H1 (cell line): Measurements from ENCODE around the gene CACNG5. TPM values are rescaled to one million over a fixed set of nuclear protein-coding genes. Genes with fewer than 3 reads are reported as not detected.

Experiments used
- CTBP2 ChIP-seq: IDR thresholded peaks from 2 replicates; pipeline ENCODE4 v1.7.0; 2011; ENCODE audit warnings: borderline replicate concordance, mild to moderate bottlenecking, moderate library complexity, mixed read lengths, low read length; ENCODE audit not compliant: insufficient read depth, insufficient read length
- GTF2F1 ChIP-seq: IDR thresholded peaks from 2 replicates; pipeline ENCODE4 v1.6.1; 2012; ENCODE audit warnings: low read depth, low read length, improper control_type of control experiment, borderline replicate concordance
- JUN ChIP-seq: IDR thresholded peaks from 2 replicates; pipeline ENCODE4 v1.6.1; 2011; ENCODE audit warnings: low read depth, mild to moderate bottlenecking, improper control_type of control experiment, low read length
- polyA plus RNA-seq, 7 experiments: library from polyadenylated mRNA; depleted of rRNA in 3 of 7; stranded (reverse) in 5 of 7; unstranded in 2 of 7; fragments of >200 nt in 5 of 7; fragments of 200-250 nt in 2 of 7; gene quantifications; 1 replicate in 5 of 7; 2 replicates in 1 of 7; 4 replicates in 1 of 7; pipeline versions ENCODE4 v1.2.1 to v1.2.3, GENCODE V29; 2011 to 2013; ENCODE audit warnings: missing spikeins in 2 of 7, mixed read lengths in 2 of 7
- total RNA-seq: library from RNA; stranded (reverse); fragmentation: NEBNext Ultra II Directional; extraction: Animal tissue kit (Norgen Biotek cat#: 25700); gene quantifications from 2 replicates; pipeline ENCODE4 v1.2.1, GENCODE V29; 2021

Gene CACNG5
- total and polyA plus RNA-seq, 2 of the 8 experiments (the other 6 are each of a cell fraction or from before 2014, with no cell fraction given), result 2.2 to 3.1 TPM

DNA sequence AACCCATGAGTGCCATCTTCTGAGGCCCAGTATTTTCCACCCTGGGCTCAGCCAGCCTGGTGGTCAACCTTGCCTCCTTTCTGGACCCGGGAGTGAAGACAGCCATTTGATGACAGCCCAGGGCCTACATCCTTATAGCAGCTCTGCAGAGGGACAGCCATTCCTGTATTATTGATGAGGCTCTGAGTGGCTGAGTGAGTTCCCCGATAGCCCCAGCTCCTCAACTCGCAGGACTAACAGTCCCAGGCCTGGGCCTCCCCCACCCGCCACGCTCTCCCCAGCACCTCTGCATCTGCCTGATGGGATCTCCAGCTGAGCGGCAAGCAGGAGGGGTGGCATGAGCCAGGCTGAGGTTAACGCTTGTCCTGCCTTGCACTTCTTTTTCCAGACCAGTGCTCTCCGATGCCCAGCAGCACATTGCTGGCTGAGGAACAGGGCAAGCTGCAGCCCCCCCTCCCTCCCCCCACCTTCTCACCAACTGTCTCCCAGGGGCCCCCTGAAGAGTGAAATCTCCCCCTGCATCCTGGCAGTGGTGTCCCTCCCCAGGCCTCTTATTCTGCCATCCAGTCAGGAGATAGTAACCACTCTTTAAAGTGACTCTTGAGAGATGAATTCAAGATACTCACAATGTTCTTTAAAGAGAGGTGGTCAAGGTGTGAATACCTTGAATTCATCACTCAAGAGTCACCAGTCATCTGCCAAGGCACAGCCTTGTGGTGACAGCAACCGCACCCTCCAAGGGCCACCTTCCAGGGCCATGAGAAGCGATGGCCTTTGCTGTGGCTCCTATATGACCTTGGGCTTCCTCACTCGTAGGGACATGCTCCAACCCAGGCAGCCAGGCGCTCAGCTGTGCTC, 23.5 kb downstream of the CACNG5 start (continued):
- no peak for TF ChIP-seq JUN
- no peak for TF ChIP-seq GTF2F1
- no peak for TF ChIP-seq CTBP2
